Upper lobe of left lung (tissue), 4 donors: ENCODE measurements around the gene GDF15.

ENCODE experiments used
- CTCF ChIP-seq, 6 experiments: fragments of 450-650 bp in 4 of 6; fragments of 200-600 bp in 2 of 6; sonication (generic) in 2 of 6; IDR thresholded peaks; one replicate each; pipeline ENCODE4 v1.5.1; 2016 to 2019; ENCODE audit warnings: antibody characterized with exemption in 6 of 6
- EP300 ChIP-seq, 4 donors: sonication (generic); formaldehyde crosslinking; IDR thresholded peaks; one replicate each; pipeline ENCODE4 v1.5.1; 2017; ENCODE audit warnings: antibody characterized with exemption in 4 of 4, control low read depth in 2 of 4
- POLR2A ChIP-seq, 4 donors: fragments of 450-650 bp; IDR thresholded peaks; one replicate each; pipeline ENCODE4 v1.5.1; 2016 to 2017; ENCODE audit warnings: antibody characterized with exemption in 4 of 4, mild to moderate bottlenecking in 2 of 4
- POLR2AphosphoS5 ChIP-seq, 2 donors: sonication (generic); formaldehyde crosslinking; IDR thresholded peaks; one replicate each; pipeline ENCODE4 v1.5.1; 2017; ENCODE audit warnings: antibody characterized with exemption in 2 of 2

DNA sequence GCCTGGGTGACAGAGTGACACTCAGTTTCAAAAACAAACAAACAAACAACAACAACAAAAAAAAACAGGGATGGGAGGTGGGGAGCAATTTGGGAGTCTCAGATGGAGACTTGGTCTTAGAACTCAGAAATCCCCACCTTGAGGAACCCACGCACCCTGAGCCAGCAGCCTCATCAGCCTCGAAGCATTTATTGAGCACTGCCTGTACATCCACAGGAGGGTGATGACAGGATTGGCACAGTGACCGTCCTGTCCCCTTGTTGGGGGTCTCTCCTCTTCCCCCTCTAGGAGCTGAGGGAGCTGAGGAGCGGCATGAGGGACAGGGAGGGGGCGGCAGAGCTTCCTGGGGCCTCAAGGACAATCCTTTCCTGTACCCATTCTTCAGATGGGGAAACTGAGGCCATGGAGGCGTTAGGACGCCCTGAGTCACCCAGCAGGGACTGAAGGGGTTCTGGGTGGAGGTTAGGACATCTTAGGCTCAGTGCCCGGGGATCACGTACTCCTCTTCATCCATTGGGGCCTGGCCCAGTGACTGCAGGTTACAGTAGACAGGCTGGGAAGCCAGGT is 5.6 kb downstream of the GDF15 start:
- no peak for TF ChIP-seq CTCF (IDR thresholded peaks at IDR 0.05)
- no peak for TF ChIP-seq EP300 (IDR thresholded peaks at IDR 0.05)
- TF ChIP-seq POLR2AphosphoS5 (IDR thresholded peaks at IDR 0.05): no peak
- no peak for TF ChIP-seq POLR2A (IDR thresholded peaks at IDR 0.05)
